HepG2 (cell line): Measurements from ENCODE around the gene DNAJB8. TPM values are rescaled to one million over a fixed set of nuclear protein-coding genes. Genes with fewer than 3 reads are reported as not detected.

Experiments
- AGO2 ChIP-seq: fragments of 200-400 bp; formaldehyde crosslinking; optimal IDR thresholded peaks from 2 replicates; pipeline ENCODE3; 2017; ENCODE audit warnings: mild to moderate bottlenecking, low read depth, low read length, moderate library complexity
- CEBPG ChIP-seq: IDR thresholded peaks from 2 replicates; pipeline ENCODE4 v1.6.1; 2016
- HOXD1 ChIP-seq: sonication (generic); formaldehyde crosslinking; IDR thresholded peaks from 2 replicates; pipeline ENCODE4 v1.5.0; 2020; ENCODE audit warnings: missing genetic modification reagents
- TSC22D2 ChIP-seq: sonication (generic); formaldehyde crosslinking; IDR thresholded peaks from 2 replicates; pipeline ENCODE4 v1.5.1; 2020; ENCODE audit warnings: missing genetic modification reagents, mild to moderate bottlenecking, borderline replicate concordance
- ZBTB42 ChIP-seq: sonication (generic); formaldehyde crosslinking; IDR thresholded peaks from 2 replicates; pipeline ENCODE4 v1.5.0; 2020; ENCODE audit warnings: mild to moderate bottlenecking, missing genetic modification reagents
- ZFX ChIP-seq: sonication (generic); formaldehyde crosslinking; IDR thresholded peaks from 2 replicates; pipeline ENCODE4 v1.4.0; 2020; ENCODE audit warnings: mild to moderate bottlenecking, low read depth, missing genetic modification reagents, moderate library complexity
- ZNF10 ChIP-seq: sonication (generic); formaldehyde crosslinking; IDR thresholded peaks from 2 replicates; pipeline ENCODE4 v1.4.0; 2020; ENCODE audit warnings: mild to moderate bottlenecking, low read depth, missing genetic modification reagents, borderline replicate concordance
- ZNF263 ChIP-seq: sonication (generic); formaldehyde crosslinking; IDR thresholded peaks from 2 replicates; pipeline ENCODE4 v1.4.0; 2020; ENCODE audit warnings: missing genetic modification reagents
- ZNF556 ChIP-seq: sonication (generic); formaldehyde crosslinking; IDR thresholded peaks from 2 replicates; pipeline ENCODE4 v1.4.0; 2020; ENCODE audit warnings: mild to moderate bottlenecking, missing genetic modification reagents, borderline replicate concordance
- polyA plus RNA-seq, 8 experiments: library from polyadenylated mRNA; depleted of rRNA in 3 of 8; stranded (reverse) in 7 of 8; unstranded in 1 of 8; fragments of >200 nt; fragmentation: Illumina TruSeq in 4 of 8; extraction: Trizol in 4 of 8; gene quantifications; 2 replicates each; pipeline versions ENCODE4 v1.2.1 to v1.2.3, GENCODE V29; 2011 to 2016; ENCODE audit warnings: low read depth in 4 of 8, missing spikeins in 1 of 8, mixed read lengths in 1 of 8; ENCODE audit not compliant: insufficient read depth in 1 of 8
- total RNA-seq, 5 experiments: library from RNA; depleted of rRNA; stranded (reverse); fragments of >200 nt; fragmentation: Illumina TruSeq; extraction: Trizol; gene quantifications; 2 replicates each; pipeline ENCODE4 v1.2.3, GENCODE V29; 2016; ENCODE audit warnings: low read depth in 1 of 5
- TF ChIP-seq, protein P1 (sequence below): sonication (generic); formaldehyde crosslinking; IDR thresholded peaks from 2 replicates; pipeline ENCODE4 v1.4.0; 2020; ENCODE audit warnings: mild to moderate bottlenecking, missing genetic modification reagents, borderline replicate concordance
- TF ChIP-seq, protein P2 (sequence below): sonication (generic); formaldehyde crosslinking; IDR thresholded peaks from 2 replicates; pipeline ENCODE4 v1.4.0; 2020; ENCODE audit warnings: missing genetic modification reagents
- TF ChIP-seq, protein P3 (sequence below): sonication (generic); formaldehyde crosslinking; IDR thresholded peaks from 2 replicates; pipeline ENCODE4 v1.9.0; 2021; ENCODE audit warnings: mild to moderate bottlenecking, missing genetic modification reagents
- TF ChIP-seq, protein P4 (sequence below): fragments of 450-650 bp; IDR thresholded peaks from 2 replicates; pipeline ENCODE4 v1.6.1; 2017

Gene DNAJB8
- total and polyA plus RNA-seq, 2 of the 13 experiments (the other 11 are each of a cell fraction or from before 2014, with no cell fraction given) = not detected

DNA sequence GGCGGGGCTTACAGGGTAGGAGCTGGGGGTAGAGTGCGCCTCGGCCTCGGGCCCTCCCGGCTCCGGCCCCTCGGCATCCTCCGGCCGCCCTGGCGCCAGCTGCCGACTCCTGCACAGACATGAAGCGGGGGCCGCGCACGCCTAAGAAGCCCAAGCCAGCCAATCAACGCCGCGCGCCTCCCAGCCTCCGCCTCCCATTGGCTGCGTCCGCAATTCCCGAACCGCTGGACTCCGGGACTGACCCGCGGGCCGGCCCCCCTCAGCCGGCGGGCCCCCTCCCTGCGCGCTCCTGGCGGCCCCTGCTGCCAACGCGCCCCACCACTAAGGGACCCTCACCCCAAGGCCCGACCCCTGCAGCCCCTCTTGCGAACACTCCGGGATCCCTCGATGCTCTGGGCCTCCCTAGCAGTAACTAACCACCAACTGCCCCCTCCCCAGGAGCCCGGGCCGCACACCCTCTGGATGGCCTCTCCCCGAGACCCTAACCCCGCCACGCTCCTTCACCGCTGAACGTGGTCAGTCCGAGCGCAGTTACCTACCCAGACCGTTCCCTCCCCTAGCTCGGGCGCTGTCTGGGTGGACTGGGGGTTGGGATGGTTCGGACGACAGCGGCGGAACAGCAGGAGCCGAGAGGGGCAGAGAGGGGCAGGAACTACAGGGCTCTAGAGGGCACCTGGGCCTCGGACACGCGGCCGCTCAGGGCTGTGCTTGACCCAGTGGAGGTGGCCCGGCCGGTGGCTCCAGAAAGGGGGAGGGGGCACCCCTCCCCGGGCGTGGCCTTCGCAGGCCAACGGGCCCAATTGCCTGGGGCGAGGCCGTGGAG, 21.3 kb upstream of the DNAJB8 start (continued):
- TF ChIP-seq, protein P1, sequence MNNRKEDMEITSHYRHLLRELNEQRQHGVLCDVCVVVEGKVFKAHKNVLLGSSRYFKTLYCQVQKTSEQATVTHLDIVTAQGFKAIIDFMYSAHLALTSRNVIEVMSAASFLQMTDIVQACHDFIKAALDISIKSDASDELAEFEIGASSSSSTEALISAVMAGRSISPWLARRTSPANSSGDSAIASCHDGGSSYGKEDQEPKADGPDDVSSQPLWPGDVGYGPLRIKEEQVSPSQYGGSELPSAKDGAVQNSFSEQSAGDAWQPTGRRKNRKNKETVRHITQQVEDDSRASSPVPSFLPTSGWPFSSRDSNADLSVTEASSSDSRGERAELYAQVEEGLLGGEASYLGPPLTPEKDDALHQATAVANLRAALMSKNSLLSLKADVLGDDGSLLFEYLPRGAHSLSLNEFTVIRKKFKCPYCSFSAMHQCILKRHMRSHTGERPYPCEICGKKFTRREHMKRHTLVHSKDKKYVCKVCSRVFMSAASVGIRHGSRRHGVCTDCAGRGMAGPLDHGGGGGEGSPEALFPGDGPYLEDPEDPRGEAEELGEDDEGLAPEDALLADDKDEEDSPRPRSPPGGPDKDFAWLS = no peak
- TF ChIP-seq, protein P2, sequence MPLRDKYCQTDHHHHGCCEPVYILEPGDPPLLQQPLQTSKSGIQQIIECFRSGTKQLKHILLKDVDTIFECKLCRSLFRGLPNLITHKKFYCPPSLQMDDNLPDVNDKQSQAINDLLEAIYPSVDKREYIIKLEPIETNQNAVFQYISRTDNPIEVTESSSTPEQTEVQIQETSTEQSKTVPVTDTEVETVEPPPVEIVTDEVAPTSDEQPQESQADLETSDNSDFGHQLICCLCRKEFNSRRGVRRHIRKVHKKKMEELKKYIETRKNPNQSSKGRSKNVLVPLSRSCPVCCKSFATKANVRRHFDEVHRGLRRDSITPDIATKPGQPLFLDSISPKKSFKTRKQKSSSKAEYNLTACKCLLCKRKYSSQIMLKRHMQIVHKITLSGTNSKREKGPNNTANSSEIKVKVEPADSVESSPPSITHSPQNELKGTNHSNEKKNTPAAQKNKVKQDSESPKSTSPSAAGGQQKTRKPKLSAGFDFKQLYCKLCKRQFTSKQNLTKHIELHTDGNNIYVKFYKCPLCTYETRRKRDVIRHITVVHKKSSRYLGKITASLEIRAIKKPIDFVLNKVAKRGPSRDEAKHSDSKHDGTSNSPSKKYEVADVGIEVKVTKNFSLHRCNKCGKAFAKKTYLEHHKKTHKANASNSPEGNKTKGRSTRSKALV (CRISPR knock-in tag) = 0 out of 2 replicates have a peak, but pooled peaks have one; percentile 25
- TF ChIP-seq AGO2 (peak; percentile 70), ZNF10 (no peak), ZNF263 (CRISPR knock-in tag) (no peak), ZFX (CRISPR knock-in tag) (peak; percentile 94), HOXD1 (CRISPR knock-in tag) (no peak; the same call in 1 of the 2 replicates), ZBTB42 (CRISPR knock-in tag) (peak; percentile 91), TSC22D2 (CRISPR knock-in tag) (no peak), CEBPG (CRISPR knock-in tag) (no peak), ZNF556 (CRISPR knock-in tag) (peak; percentile 31; the same call in 1 of the 2 replicates)
- TF ChIP-seq, protein P3, sequence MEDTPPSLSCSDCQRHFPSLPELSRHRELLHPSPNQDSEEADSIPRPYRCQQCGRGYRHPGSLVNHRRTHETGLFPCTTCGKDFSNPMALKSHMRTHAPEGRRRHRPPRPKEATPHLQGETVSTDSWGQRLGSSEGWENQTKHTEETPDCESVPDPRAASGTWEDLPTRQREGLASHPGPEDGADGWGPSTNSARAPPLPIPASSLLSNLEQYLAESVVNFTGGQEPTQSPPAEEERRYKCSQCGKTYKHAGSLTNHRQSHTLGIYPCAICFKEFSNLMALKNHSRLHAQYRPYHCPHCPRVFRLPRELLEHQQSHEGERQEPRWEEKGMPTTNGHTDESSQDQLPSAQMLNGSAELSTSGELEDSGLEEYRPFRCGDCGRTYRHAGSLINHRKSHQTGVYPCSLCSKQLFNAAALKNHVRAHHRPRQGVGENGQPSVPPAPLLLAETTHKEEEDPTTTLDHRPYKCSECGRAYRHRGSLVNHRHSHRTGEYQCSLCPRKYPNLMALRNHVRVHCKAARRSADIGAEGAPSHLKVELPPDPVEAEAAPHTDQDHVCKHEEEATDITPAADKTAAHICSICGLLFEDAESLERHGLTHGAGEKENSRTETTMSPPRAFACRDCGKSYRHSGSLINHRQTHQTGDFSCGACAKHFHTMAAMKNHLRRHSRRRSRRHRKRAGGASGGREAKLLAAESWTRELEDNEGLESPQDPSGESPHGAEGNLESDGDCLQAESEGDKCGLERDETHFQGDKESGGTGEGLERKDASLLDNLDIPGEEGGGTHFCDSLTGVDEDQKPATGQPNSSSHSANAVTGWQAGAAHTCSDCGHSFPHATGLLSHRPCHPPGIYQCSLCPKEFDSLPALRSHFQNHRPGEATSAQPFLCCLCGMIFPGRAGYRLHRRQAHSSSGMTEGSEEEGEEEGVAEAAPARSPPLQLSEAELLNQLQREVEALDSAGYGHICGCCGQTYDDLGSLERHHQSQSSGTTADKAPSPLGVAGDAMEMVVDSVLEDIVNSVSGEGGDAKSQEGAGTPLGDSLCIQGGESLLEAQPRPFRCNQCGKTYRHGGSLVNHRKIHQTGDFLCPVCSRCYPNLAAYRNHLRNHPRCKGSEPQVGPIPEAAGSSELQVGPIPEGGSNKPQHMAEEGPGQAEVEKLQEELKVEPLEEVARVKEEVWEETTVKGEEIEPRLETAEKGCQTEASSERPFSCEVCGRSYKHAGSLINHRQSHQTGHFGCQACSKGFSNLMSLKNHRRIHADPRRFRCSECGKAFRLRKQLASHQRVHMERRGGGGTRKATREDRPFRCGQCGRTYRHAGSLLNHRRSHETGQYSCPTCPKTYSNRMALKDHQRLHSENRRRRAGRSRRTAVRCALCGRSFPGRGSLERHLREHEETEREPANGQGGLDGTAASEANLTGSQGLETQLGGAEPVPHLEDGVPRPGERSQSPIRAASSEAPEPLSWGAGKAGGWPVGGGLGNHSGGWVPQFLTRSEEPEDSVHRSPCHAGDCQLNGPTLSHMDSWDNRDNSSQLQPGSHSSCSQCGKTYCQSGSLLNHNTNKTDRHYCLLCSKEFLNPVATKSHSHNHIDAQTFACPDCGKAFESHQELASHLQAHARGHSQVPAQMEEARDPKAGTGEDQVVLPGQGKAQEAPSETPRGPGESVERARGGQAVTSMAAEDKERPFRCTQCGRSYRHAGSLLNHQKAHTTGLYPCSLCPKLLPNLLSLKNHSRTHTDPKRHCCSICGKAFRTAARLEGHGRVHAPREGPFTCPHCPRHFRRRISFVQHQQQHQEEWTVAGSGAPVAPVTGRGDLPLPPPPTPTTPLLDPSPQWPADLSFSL = no peak
- TF ChIP-seq, protein P4, sequence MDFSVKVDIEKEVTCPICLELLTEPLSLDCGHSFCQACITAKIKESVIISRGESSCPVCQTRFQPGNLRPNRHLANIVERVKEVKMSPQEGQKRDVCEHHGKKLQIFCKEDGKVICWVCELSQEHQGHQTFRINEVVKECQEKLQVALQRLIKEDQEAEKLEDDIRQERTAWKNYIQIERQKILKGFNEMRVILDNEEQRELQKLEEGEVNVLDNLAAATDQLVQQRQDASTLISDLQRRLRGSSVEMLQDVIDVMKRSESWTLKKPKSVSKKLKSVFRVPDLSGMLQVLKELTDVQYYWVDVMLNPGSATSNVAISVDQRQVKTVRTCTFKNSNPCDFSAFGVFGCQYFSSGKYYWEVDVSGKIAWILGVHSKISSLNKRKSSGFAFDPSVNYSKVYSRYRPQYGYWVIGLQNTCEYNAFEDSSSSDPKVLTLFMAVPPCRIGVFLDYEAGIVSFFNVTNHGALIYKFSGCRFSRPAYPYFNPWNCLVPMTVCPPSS = no peak
